Prostate gland (tissue), 2 donors: Measurements from ENCODE around the gene DNAH10. TPM values are rescaled to one million over a fixed set of nuclear protein-coding genes. Genes with fewer than 3 reads are reported as not detected.

Source experiments
- DNase-seq: peaks from one replicate; pipeline ENCODE4 v3.0.0-alpha.2; 2019; ENCODE audit warnings: low spot score
- H3K27ac ChIP-seq, 2 donors: fragments of 200-600 bp; sonication (generic); 2 replicates each; pipeline ENCODE4 v1.5.1; 2017 to 2019
- H3K27me3 ChIP-seq: fragments of 200-600 bp; sonication (generic); replicated peaks from 2 replicates; pipeline ENCODE4 v1.5.1; 2019; ENCODE audit not compliant: insufficient read depth
- H3K36me3 ChIP-seq, 2 donors: fragments of 200-600 bp; sonication (generic); 1 replicate in 1 of 2; 2 replicates in 1 of 2; pipeline versions ENCODE4 v1.5.1 to v1.8.1; 2017 to 2019
- H3K4me1 ChIP-seq: fragments of 200-600 bp; sonication (generic); replicated peaks from 2 replicates; pipeline ENCODE4 v1.5.1; 2019
- H3K4me3 ChIP-seq, 2 donors: fragments of 200-600 bp; sonication (generic); 2 replicates each; pipeline ENCODE4 v1.5.1; 2017 to 2019
- H3K9me3 ChIP-seq: fragments of 200-600 bp; sonication (generic); 2 replicates; pipeline ENCODE4 v1.5.1; 2017
- CTCF ChIP-seq, 4 experiments: fragments of 200-600 bp in 2 of 4; fragments of 450-650 bp in 2 of 4; sonication (generic) in 2 of 4; IDR thresholded peaks; 1 replicate in 3 of 4; 2 replicates in 1 of 4; pipeline ENCODE4 v1.5.1; 2016 to 2019; ENCODE audit warnings: antibody characterized with exemption in 4 of 4, mild to moderate bottlenecking in 2 of 4, moderate library complexity in 2 of 4
- POLR2A ChIP-seq: fragments of 450-650 bp; IDR thresholded peaks from one replicate; pipeline ENCODE4 v1.6.1; 2016; ENCODE audit warnings: antibody characterized with exemption, mild to moderate bottlenecking
- POLR2AphosphoS5 ChIP-seq: sonication (generic); formaldehyde crosslinking; IDR thresholded peaks from one replicate; pipeline ENCODE4 v1.6.1; 2017; ENCODE audit warnings: antibody characterized with exemption
- WGBS: methylation state at CpG from one replicate; pipeline ENCODE4 v1.1.5; 2018; 5-methylcytosine and 5-hydroxymethylcytosine counted together
- intact Hi-C: fragments of 100-400 bp; cut with DNase I; formaldehyde crosslinking; loops from one replicate; pipeline ENCODE4 v1.14.2; 2022
- total RNA-seq, 2 donors: library from RNA; depleted of rRNA; stranded (reverse); fragments of >200 nt; gene quantifications; one replicate each; pipeline ENCODE4 v1.1.0, GENCODE V29; 2016

DNAH10 gene
- total RNA-seq, 2 donors from 2014 or later, result 0.68 to 7.9 TPM

- no peaks in the 10 kb centered on the region for H3K9me3 ChIP-seq
- H3K4me1 ChIP-seq, result no peaks in the 10 kb centered on the region
- no peak overlapping the region for H3K4me3 ChIP-seq
- TF ChIP-seq CTCF (IDR thresholded peaks at IDR 0.05) (no peak), POLR2AphosphoS5 (no peak), POLR2A (no peak)
- no peaks in the 10 kb centered on the region for H3K27me3 ChIP-seq
- DNase-seq, result no peak
- no peak overlapping the region for H3K27ac ChIP-seq
- intact Hi-C loops, result no loop called here
- no peaks in the 10 kb centered on the region for H3K36me3 ChIP-seq
- 89% methylated on average over 7 of the region's 7 CpGs for WGBS
Observed at GRCh38 chr12:123794027-123794426, 31.9 kb downstream of the DNAH10 start.

DNA sequence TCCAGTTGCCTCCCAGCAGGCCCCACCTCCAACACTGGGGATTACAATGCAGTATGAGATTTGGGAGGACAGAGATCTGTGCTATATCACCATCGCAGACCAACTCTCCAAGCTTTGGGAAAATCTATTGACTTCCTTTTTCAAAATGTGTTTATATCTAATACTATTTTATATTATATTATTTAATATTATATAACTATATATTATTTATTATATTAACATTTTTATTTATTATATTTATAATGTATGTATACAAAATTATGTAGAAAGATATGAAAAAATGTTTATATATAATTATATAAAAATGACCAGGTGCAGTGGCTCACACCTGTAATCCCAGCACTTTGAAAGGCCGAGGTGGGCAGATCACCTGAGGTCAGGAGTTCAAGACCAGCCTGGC lies 36.4 kb downstream of the DNAH10 start:
- H3K4me1 ChIP-seq, result no peaks in the 10 kb centered on the region
- WGBS, result 97% methylated on average over 2 of the region's 2 CpGs
- no peaks in the 10 kb centered on the region for H3K36me3 ChIP-seq
- intact Hi-C loops, result no loop called here
- no peaks in the 10 kb centered on the region for H3K9me3 ChIP-seq
- no peak for DNase-seq
- TF ChIP-seq POLR2AphosphoS5 (no peak), CTCF (IDR thresholded peaks at IDR 0.05) (no peak), POLR2A (no peak)
- H3K27ac ChIP-seq, result no peak overlapping the region
- no peaks in the 10 kb centered on the region for H3K27me3 ChIP-seq
- H3K4me3 ChIP-seq, result no peak overlapping the region

DNA sequence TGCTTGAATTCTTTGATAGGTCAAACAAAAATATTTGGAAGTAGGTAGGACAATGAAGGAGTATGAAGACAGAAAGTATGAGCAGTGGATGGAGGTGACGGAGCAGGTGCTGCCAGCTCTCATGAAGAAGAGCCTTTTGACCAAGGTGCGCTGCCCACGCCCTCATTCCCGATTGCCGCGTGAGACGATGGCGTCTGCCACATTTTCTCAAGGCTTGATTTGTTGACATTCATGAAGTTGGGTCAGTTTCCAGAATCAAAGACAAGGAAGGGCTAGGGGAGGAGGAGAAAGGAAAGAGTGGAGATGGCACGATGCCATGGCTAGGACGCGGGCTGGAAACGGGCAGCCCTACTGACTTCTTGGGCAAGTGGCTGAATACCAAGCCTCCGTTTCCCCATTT lies 37.1 kb downstream of the DNAH10 start:
- intact Hi-C loops, result no loop called here
- Histone ChIP-seq H3K4me3 (no peak overlapping the region), H3K27ac (no peak overlapping the region), H3K4me1 (no peaks in the 10 kb centered on the region), H3K36me3 (no peaks in the 10 kb centered on the region), H3K9me3 (no peaks in the 10 kb centered on the region), H3K27me3 (no peaks in the 10 kb centered on the region)
- 84% methylated on average over 13 of the region's 13 CpGs for WGBS
- no peak for DNase-seq
- TF ChIP-seq CTCF (IDR thresholded peaks at IDR 0.05), result no peak
- TF ChIP-seq POLR2A, result no peak
- no peak for TF ChIP-seq POLR2AphosphoS5

DNA sequence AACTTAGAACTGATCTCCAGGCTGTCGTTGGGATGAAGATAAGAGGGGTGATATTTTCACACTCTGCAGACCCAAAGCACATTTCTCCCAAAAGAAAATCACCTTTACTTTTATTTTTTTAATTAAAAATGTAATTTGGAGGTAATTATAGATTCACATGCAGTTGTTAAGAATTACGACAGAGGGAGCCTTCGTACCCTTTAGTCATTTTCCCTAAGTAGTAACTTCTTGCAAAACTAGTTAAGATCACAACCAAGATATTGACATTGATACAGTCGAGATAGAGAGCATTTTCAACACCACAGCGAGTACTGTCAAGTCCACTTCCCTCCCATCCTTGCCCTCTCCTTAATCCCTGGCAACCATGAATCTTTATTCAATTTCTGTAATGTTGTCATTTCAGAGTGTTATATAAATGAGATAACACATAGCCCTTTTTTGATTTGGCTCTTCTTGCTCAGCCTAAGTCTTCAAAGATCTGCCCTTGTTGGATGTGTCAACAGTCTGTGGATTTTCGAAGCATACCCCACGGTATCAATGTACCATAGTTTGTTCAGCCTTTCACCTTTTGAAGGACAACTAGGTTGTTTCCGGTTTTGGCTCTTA lies 39.6 kb downstream of the DNAH10 start:
- no peak overlapping the region for H3K4me3 ChIP-seq
- H3K27ac ChIP-seq, result no peak overlapping the region
- no peak for DNase-seq
- no peaks in the 10 kb centered on the region for H3K4me1 ChIP-seq
- H3K36me3 ChIP-seq, result no peaks in the 10 kb centered on the region
- H3K27me3 ChIP-seq, result no peaks in the 10 kb centered on the region
- 40% methylated on average over 8 of the region's 8 CpGs for WGBS
- intact Hi-C loops, result no loop called here
- H3K9me3 ChIP-seq, result no peaks in the 10 kb centered on the region
- TF ChIP-seq POLR2AphosphoS5 (no peak), CTCF (IDR thresholded peaks at IDR 0.05) (peak in 3 of 4 experiments; percentile 11 to 52 (median 41)), POLR2A (no peak)

GRCh38 chr12:123805173-123805572 lies 43.1 kb downstream of the DNAH10 start:
- no peak for DNase-seq
- Histone ChIP-seq H3K36me3 (no peaks in the 10 kb centered on the region), H3K9me3 (no peaks in the 10 kb centered on the region), H3K27ac (no peak overlapping the region), H3K4me1 (no peaks in the 10 kb centered on the region), H3K4me3 (no peak overlapping the region), H3K27me3 (no peaks in the 10 kb centered on the region)
- TF ChIP-seq CTCF (IDR thresholded peaks at IDR 0.05) (no peak), POLR2A (no peak), POLR2AphosphoS5 (no peak)
- intact Hi-C loops, result no loop called here
- 81% methylated on average over 8 of the region's 8 CpGs for WGBS
